A549 (cell line): ENCODE results near the gene MSANTD3. TPM values are rescaled to one million over a fixed set of nuclear protein-coding genes. Genes with fewer than 3 reads are reported as not detected.

Source experiments
- ATAC-seq, 2 experiments: fragments of 200-7000 bp in 1 of 2; fragments of >200 bp in 1 of 2; cut with Nextera tagmentation in 1 of 2; cut with Tn5 transposase in 1 of 2; 3 replicates each; pipeline versions ENCODE4 v1.8.0 to v1.9.1; 2018 to 2020; ENCODE audit warnings: mild to moderate bottlenecking in 1 of 2, moderate library complexity in 1 of 2
- CTCF ChIA-PET: fragments of 300-600 bp; sonication (Branson Sonifier 250); formaldehyde crosslinking; extraction: SDS; loops from one replicate; lab custom pipeline; 2021; ENCODE audit warnings: antibody characterized with exemption, inconsistent platforms; lab: Yijun Ruan, JAX
- POLR2A ChIA-PET: fragments of 350-600 bp; formaldehyde crosslinking; extraction: SDS; loops from one replicate; lab custom pipeline; 2021; ENCODE audit warnings: antibody characterized with exemption, inconsistent platforms; lab: Yijun Ruan, JAX
- DNase-seq, 2 experiments: peaks; one replicate each; pipeline versions ENCODE4 v3.0.0 to v3.0.0-alpha.2; 2011 to 2016; ENCODE audit warnings: low read depth in 1 of 2, low spot score in 1 of 2
- FAIRE-seq: peaks from 2 replicates; lab custom pipeline; 2011; peaks lifted over from hg19 to GRCh38; lab: Jason Lieb, UNC
- H3K27ac ChIP-seq, 2 experiments: fragments of >200 bp; sonication (Bioruptor Twin); formaldehyde crosslinking; 3 replicates each; pipeline ENCODE4 v1.5.1; 2016 to 2017
- H3K4me1 ChIP-seq: fragments of >200 bp; sonication (Bioruptor Twin); formaldehyde crosslinking; 3 replicates; pipeline ENCODE4 v1.6.1; 2016
- H3K4me2 ChIP-seq: fragments of >200 bp; sonication (Bioruptor Twin); formaldehyde crosslinking; 3 replicates; pipeline ENCODE4 v1.6.1; 2016
- H3K4me3 ChIP-seq: fragments of >200 bp; sonication (Bioruptor Twin); formaldehyde crosslinking; 3 replicates; pipeline ENCODE4 v1.5.1; 2016
- H3K9me3 ChIP-seq: fragments of >200 bp; sonication (Bioruptor Twin); formaldehyde crosslinking; 3 replicates; pipeline ENCODE4 v1.6.1; 2016
- BHLHE40 ChIP-seq: IDR thresholded peaks from 2 replicates; pipeline ENCODE4 v1.6.1; 2012; ENCODE audit warnings: low read depth, low read length, inconsistent platforms
- CEBPB ChIP-seq, 2 experiments: fragments of >200 bp in 1 of 2; sonication (Bioruptor Twin) in 1 of 2; formaldehyde crosslinking in 1 of 2; IDR thresholded peaks; 2 replicates each; pipeline ENCODE4 v1.6.1; 2012 to 2016
- FOSB ChIP-seq: fragments of 250-450 bp; sonication (Bioruptor Pico); IDR thresholded peaks from 2 replicates; pipeline ENCODE4 v1.5.0; 2020; ENCODE audit warnings: mild to moderate bottlenecking, moderate library complexity
- FOXS1 ChIP-seq: fragments of 250-450 bp; sonication (Bioruptor Pico); IDR thresholded peaks from 2 replicates; pipeline ENCODE4 v1.5.0; 2020; ENCODE audit warnings: mild to moderate bottlenecking, moderate library complexity
- GATA3 ChIP-seq: IDR thresholded peaks from 2 replicates; pipeline ENCODE4 v1.6.1; 2012; ENCODE audit warnings: borderline replicate concordance
- HDAC2 ChIP-seq: fragments of 200-600 bp; sonication (generic); IDR thresholded peaks from 2 replicates; pipeline ENCODE4 v1.6.1; 2016
- HOXB13 ChIP-seq: fragments of 250-450 bp; sonication (Bioruptor Pico); IDR thresholded peaks from 2 replicates; pipeline ENCODE4 v1.5.0; 2020; ENCODE audit warnings: low read depth, mild to moderate bottlenecking, moderate library complexity
- JUN ChIP-seq, 2 experiments: fragments of >200 bp; sonication (Bioruptor Twin); formaldehyde crosslinking; IDR thresholded peaks; 2 replicates in 1 of 2; 3 replicates in 1 of 2; pipeline ENCODE4 v1.6.1; 2016 to 2017
- JUNB ChIP-seq: fragments of >200 bp; sonication (Bioruptor Twin); formaldehyde crosslinking; IDR thresholded peaks from 2 replicates; pipeline ENCODE4 v1.6.1; 2016
- NPAS2 ChIP-seq: fragments of 250-450 bp; sonication (Bioruptor Pico); IDR thresholded peaks from 2 replicates; pipeline ENCODE4 v1.8.0; 2022; ENCODE audit warnings: mild to moderate bottlenecking, moderate library complexity, borderline replicate concordance
- NR3C1 ChIP-seq: fragments of >200 bp; sonication (Bioruptor Twin); formaldehyde crosslinking; IDR thresholded peaks from 3 replicates; pipeline ENCODE4 v1.6.1; 2017
- PHF8 ChIP-seq: fragments of 200-600 bp; sonication (generic); IDR thresholded peaks from 2 replicates; pipeline ENCODE4 v1.6.1; 2016; ENCODE audit warnings: low read depth, mild to moderate bottlenecking, antibody characterized with exemption, moderate library complexity, borderline replicate concordance
- POLR2A ChIP-seq: IDR thresholded peaks from 2 replicates; pipeline ENCODE4 v1.6.1; 2012; ENCODE audit warnings: mild to moderate bottlenecking, low read length
- POLR2AphosphoS2 ChIP-seq: conservative IDR thresholded peaks from 2 replicates; pipeline ENCODE4 v1.6.1; 2012; ENCODE audit warnings: low read length, improper control_type of control experiment, inconsistent platforms
- RFX5 ChIP-seq: fragments of 450-650 bp; IDR thresholded peaks from 2 replicates; pipeline ENCODE4 v1.7.1; 2014; ENCODE audit warnings: antibody characterized with exemption, mild to moderate bottlenecking, moderate library complexity
- TFCP2L1 ChIP-seq: fragments of 250-450 bp; sonication (Bioruptor Pico); IDR thresholded peaks from 2 replicates; pipeline ENCODE4 v1.5.0; 2021; ENCODE audit warnings: mild to moderate bottlenecking
- TP53 ChIP-seq: fragments of 250-450 bp; sonication (Bioruptor Pico); IDR thresholded peaks from 2 replicates; pipeline ENCODE4 v1.5.0; 2021; ENCODE audit warnings: mild to moderate bottlenecking, moderate library complexity
- ZFP36 ChIP-seq: fragments of 450-650 bp; IDR thresholded peaks from 2 replicates; pipeline ENCODE4 v1.6.1; 2014; ENCODE audit warnings: borderline replicate concordance; ENCODE audit not compliant: partially characterized antibody
- WGBS: methylation state at CpG from one replicate; pipeline ENCODE4 v1.1.6; 2017; ENCODE audit errors: missing lambda C conversion rate; 5-methylcytosine and 5-hydroxymethylcytosine counted together
- polyA plus RNA-seq, 4 experiments: library from polyadenylated mRNA; depleted of rRNA in 3 of 4; stranded (reverse); fragments of >200 nt; fragmentation: RNase III in 1 of 4; extraction: RNeasy Plus Mini Kit Qiagen cat#74134 plus additional on column Dnase treatment in 1 of 4; gene quantifications; 2 replicates in 3 of 4; 3 replicates in 1 of 4; pipeline ENCODE4 v1.2.3, GENCODE V29; 2011 to 2017
- TF ChIP-seq, protein P1 (sequence below): fragments of 200-600 bp; sonication (generic); IDR thresholded peaks from 2 replicates; pipeline ENCODE4 v1.6.1; 2016; ENCODE audit warnings: antibody characterized with exemption, mild to moderate bottlenecking, moderate library complexity
- TF ChIP-seq, protein P2 (sequence below): fragments of 250-450 bp; sonication (Bioruptor Pico); IDR thresholded peaks from 2 replicates; pipeline ENCODE4 v1.5.0; 2021; ENCODE audit warnings: mild to moderate bottlenecking, moderate library complexity, borderline replicate concordance
- TF ChIP-seq, protein P3 (sequence below): fragments of 250-450 bp; sonication (Bioruptor Pico); IDR thresholded peaks from 2 replicates; pipeline ENCODE4 v1.5.0; 2020; ENCODE audit warnings: low read depth, mild to moderate bottlenecking, moderate library complexity
- TF ChIP-seq, protein P4 (sequence below): fragments of >200 bp; sonication (Bioruptor Twin); formaldehyde crosslinking; IDR thresholded peaks from 2 replicates; pipeline ENCODE4 v1.6.1; 2016
- TF ChIP-seq, protein P5 (sequence below): IDR thresholded peaks from 2 replicates; pipeline ENCODE4 v1.6.1; 2012; ENCODE audit warnings: low read depth, borderline replicate concordance

Gene MSANTD3
- polyA plus RNA-seq, 2 of the 4 experiments (the other 2 are of a cell fraction) = 43.5 to 66.7 TPM

DNA sequence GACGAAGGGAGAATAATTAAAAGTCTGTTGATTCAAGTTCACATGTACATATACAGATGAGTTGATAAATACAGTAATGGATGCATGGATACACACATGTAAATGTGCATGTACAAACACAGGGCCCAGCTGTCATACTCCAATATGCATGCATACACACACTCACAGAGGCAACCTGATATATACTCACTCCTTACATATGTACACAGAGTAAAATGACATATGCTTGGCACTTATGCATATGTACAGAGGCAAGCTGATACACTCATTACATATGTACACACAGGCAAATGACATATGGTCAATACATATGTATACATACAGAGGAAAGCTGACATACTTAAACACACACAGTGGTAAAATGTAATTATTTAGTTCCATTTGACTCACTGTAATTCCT is 38.8 kb downstream of the MSANTD3 start:
- no peak for ATAC-seq

DNA sequence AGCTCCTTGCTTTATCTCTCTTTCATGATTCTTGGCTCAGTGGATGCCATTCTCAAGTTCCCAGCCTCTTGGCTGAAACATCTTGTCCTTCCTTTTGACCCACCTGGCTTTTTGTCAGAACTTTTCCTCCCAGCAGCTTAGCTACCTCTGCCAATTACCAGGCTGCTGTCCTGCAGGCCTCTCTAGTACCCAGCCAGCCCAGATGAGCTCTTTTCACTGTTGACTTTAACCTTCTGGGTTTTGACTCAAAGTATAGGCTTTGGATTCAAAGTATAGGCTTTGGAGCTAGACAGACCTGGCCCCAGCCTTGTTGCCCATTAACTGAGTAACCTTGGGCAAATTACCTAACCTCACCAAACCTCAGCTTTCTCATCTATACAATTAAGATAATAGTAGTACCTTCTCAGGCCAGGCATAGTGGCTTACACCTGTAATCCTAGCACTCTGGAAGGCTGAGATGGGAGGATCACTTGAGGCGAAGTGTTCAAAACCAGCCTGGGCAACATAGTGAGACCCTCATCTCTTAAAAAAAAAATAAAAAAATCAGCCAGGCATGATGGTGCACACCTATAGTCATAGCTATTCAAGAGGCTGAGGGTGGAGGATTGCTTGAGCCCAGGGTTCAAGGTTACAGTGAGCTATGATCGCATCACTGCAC is 39.4 kb downstream of the MSANTD3 start:
- Histone ChIP-seq H3K4me1 (peaks cover 9% of the 10 kb centered on the region; the same call in 1 of the 3 replicates), H3K4me2 (no peak overlapping the region), H3K9me3 (no peaks in the 10 kb centered on the region), H3K4me3 (no peak overlapping the region), H3K27ac (no peak overlapping the region)
- 96% methylated on average over 2 of the region's 2 CpGs for WGBS
- DNase-seq = no peak
- ChIA-PET POLR2A (no interaction called here), CTCF (interaction anchor here (0.7 to 1.5 kb wide), 4 partner anchors 9 to 15 kb away, joined by 3 to 6 read pairs (median 4); no protein-coding TSS in a partner anchor)
- TF ChIP-seq, protein P1, sequence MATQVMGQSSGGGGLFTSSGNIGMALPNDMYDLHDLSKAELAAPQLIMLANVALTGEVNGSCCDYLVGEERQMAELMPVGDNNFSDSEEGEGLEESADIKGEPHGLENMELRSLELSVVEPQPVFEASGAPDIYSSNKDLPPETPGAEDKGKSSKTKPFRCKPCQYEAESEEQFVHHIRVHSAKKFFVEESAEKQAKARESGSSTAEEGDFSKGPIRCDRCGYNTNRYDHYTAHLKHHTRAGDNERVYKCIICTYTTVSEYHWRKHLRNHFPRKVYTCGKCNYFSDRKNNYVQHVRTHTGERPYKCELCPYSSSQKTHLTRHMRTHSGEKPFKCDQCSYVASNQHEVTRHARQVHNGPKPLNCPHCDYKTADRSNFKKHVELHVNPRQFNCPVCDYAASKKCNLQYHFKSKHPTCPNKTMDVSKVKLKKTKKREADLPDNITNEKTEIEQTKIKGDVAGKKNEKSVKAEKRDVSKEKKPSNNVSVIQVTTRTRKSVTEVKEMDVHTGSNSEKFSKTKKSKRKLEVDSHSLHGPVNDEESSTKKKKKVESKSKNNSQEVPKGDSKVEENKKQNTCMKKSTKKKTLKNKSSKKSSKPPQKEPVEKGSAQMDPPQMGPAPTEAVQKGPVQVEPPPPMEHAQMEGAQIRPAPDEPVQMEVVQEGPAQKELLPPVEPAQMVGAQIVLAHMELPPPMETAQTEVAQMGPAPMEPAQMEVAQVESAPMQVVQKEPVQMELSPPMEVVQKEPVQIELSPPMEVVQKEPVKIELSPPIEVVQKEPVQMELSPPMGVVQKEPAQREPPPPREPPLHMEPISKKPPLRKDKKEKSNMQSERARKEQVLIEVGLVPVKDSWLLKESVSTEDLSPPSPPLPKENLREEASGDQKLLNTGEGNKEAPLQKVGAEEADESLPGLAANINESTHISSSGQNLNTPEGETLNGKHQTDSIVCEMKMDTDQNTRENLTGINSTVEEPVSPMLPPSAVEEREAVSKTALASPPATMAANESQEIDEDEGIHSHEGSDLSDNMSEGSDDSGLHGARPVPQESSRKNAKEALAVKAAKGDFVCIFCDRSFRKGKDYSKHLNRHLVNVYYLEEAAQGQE = no peak
- no peak for TF ChIP-seq HOXB13 (CRISPR knock-in tag)
- TF ChIP-seq CEBPB (IDR thresholded peaks at IDR 0.05) = no peak
- TF ChIP-seq, protein P2, sequence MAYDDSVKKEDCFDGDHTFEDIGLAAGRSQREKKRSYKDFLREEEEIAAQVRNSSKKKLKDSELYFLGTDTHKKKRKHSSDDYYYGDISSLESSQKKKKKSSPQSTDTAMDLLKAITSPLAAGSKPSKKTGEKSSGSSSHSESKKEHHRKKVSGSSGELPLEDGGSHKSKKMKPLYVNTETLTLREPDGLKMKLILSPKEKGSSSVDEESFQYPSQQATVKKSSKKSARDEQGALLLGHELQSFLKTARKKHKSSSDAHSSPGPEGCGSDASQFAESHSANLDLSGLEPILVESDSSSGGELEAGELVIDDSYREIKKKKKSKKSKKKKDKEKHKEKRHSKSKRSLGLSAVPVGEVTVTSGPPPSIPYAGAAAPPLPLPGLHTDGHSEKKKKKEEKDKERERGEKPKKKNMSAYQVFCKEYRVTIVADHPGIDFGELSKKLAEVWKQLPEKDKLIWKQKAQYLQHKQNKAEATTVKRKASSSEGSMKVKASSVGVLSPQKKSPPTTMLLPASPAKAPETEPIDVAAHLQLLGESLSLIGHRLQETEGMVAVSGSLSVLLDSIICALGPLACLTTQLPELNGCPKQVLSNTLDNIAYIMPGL (CRISPR knock-in tag) = no peak
- TF ChIP-seq TP53 (CRISPR knock-in tag) = no peak
- TF ChIP-seq RFX5 = no peak
- no peak for TF ChIP-seq GATA3
- no peak for TF ChIP-seq NR3C1
- no peak for TF ChIP-seq POLR2AphosphoS2
- no peak for TF ChIP-seq FOSB (CRISPR knock-in tag)
- TF ChIP-seq, protein P3, sequence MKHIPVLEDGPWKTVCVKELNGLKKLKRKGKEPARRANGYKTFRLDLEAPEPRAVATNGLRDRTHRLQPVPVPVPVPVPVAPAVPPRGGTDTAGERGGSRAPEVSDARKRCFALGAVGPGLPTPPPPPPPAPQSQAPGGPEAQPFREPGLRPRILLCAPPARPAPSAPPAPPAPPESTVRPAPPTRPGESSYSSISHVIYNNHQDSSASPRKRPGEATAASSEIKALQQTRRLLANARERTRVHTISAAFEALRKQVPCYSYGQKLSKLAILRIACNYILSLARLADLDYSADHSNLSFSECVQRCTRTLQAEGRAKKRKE (CRISPR knock-in tag) = no peak
- TF ChIP-seq POLR2A = no peak
- FAIRE-seq = no peak
- no peak for ATAC-seq

More for the DNA sequence above, 38.8 kb downstream of the MSANTD3 start:
- no peak overlapping the region for H3K4me3 ChIP-seq
- WGBS = 86% methylated on average over 1 of the region's 1 CpG
- CTCF ChIA-PET = interaction anchor here (1.0 to 1.5 kb wide), 4 partner anchors 9 to 31 kb away, joined by 3 to 6 read pairs (median 4); no protein-coding TSS in a partner anchor
- TF ChIP-seq HOXB13 (CRISPR knock-in tag) = no peak
- TF ChIP-seq FOXS1 (CRISPR knock-in tag) = no peak
- TF ChIP-seq JUN (IDR thresholded peaks at IDR 0.05) = no peak
- TF ChIP-seq, protein P4, sequence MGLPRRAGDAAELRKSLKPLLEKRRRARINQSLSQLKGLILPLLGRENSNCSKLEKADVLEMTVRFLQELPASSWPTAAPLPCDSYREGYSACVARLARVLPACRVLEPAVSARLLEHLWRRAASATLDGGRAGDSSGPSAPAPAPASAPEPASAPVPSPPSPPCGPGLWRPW = no peak
- TF ChIP-seq TFCP2L1 = no peak
- TF ChIP-seq FOSB (CRISPR knock-in tag) = no peak
- TF ChIP-seq ZFP36 = no peak
- TF ChIP-seq JUNB = no peak
- TF ChIP-seq PHF8 = no peak
- no peak for TF ChIP-seq HDAC2
- no peak for TF ChIP-seq BHLHE40
- no peak for TF ChIP-seq NPAS2 (CRISPR knock-in tag)
- no peak for TF ChIP-seq NR3C1
- TF ChIP-seq, protein P5, sequence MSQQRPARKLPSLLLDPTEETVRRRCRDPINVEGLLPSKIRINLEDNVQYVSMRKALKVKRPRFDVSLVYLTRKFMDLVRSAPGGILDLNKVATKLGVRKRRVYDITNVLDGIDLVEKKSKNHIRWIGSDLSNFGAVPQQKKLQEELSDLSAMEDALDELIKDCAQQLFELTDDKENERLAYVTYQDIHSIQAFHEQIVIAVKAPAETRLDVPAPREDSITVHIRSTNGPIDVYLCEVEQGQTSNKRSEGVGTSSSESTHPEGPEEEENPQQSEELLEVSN = no peak
- TF ChIP-seq, all 56 proteins: peak for 0
- H3K4me2 ChIP-seq = no peak overlapping the region
- H3K9me3 ChIP-seq = no peaks in the 10 kb centered on the region
- H3K4me1 ChIP-seq = peaks cover 9% of the 10 kb centered on the region; the same call in 1 of the 3 replicates
- DNase-seq (no peak), FAIRE-seq (no peak)
- POLR2A ChIA-PET = no interaction called here
- no peak overlapping the region for H3K27ac ChIP-seq
